ENCODE results near the gene FAM222A.

Gene FAM222A

GRCh38 chr12:109726511-109727038 is 12.9 kb downstream of the FAM222A start:
- Histone ChIP-seq H3K27me3 (ENCODE audit: insufficient read depth, poor library complexity, severe bottlenecking) (no peaks in the 10 kb centered on the region), H3K4me3 (replicated peaks; ENCODE audit: insufficient read depth, low read length) (no peak overlapping the region), H3K27ac (replicated peaks) (no peak overlapping the region)
- DNase-seq (ENCODE audit: low read depth in 1 of 2, low spot score in 1 of 2) = no peak
- TF ChIP-seq POLR2AphosphoS5 (IDR thresholded peaks at IDR 0.05; ENCODE audit: low read depth) (no peak), SPI1 (IDR thresholded peaks at IDR 0.05; ENCODE audit: borderline replicate concordance, low read depth) (no peak), REST (IDR thresholded peaks at IDR 0.05; ENCODE audit: insufficient replicate concordance, low read depth) (no peak), GABPA (IDR thresholded peaks at IDR 0.05; ENCODE audit: low read depth) (no peak)
- TF ChIP-seq, protein P1, sequence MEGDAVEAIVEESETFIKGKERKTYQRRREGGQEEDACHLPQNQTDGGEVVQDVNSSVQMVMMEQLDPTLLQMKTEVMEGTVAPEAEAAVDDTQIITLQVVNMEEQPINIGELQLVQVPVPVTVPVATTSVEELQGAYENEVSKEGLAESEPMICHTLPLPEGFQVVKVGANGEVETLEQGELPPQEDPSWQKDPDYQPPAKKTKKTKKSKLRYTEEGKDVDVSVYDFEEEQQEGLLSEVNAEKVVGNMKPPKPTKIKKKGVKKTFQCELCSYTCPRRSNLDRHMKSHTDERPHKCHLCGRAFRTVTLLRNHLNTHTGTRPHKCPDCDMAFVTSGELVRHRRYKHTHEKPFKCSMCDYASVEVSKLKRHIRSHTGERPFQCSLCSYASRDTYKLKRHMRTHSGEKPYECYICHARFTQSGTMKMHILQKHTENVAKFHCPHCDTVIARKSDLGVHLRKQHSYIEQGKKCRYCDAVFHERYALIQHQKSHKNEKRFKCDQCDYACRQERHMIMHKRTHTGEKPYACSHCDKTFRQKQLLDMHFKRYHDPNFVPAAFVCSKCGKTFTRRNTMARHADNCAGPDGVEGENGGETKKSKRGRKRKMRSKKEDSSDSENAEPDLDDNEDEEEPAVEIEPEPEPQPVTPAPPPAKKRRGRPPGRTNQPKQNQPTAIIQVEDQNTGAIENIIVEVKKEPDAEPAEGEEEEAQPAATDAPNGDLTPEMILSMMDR (IDR thresholded peaks at IDR 0.05; ENCODE audit: insufficient read depth, low read length) = no peak

DNA sequence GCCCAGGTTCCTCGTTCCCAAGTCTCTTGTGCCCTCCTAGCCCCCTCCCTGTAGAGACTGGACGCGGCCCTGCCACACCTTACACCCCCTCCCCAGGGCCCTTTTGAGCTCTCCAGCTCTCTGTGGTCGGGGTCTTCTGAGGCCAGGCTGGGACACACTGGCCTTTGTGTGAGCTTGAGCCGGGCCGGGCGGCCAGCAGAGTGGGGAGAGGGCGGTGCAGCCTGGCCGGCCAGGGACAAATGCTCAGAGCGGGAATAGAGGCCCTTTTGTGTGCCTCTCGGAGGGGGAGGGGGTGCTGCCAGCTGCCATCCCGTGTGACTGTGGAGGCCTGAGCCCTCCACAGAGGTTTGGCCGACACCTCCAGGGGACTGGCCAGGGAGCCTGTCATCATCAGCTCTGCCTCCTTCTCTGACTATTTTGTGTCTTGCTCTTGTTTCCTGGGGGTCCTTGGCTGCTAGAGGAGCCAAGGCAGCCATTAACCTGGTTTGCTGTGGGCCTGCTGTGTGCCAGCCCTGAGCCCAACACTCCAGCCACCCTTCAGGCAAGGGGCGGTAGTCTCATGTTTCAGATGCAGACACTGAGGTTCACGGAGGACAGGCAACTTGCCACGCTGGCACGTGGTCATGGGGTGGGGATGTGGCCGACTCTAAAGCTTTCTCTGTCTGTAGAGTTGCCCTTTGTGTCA is 13.6 kb downstream of the FAM222A start:
- Histone ChIP-seq H3K27me3 (ENCODE audit: insufficient read depth, poor library complexity, severe bottlenecking) (no peaks in the 10 kb centered on the region), H3K27ac (replicated peaks) (no peak overlapping the region), H3K4me3 (replicated peaks; ENCODE audit: insufficient read depth, low read length) (no peak overlapping the region)
- no peak for DNase-seq (ENCODE audit: low read depth in 1 of 2, low spot score in 1 of 2)
- no peak for TF ChIP-seq REST (IDR thresholded peaks at IDR 0.05; ENCODE audit: insufficient replicate concordance, low read depth)
- TF ChIP-seq GABPA (IDR thresholded peaks at IDR 0.05; ENCODE audit: low read depth) = no peak
- TF ChIP-seq SPI1 (IDR thresholded peaks at IDR 0.05; ENCODE audit: borderline replicate concordance, low read depth) = no peak
- no peak for TF ChIP-seq POLR2AphosphoS5 (IDR thresholded peaks at IDR 0.05; ENCODE audit: low read depth)
- TF ChIP-seq, protein P1 (IDR thresholded peaks at IDR 0.05; ENCODE audit: insufficient read depth, low read length) = no peak

DNA sequence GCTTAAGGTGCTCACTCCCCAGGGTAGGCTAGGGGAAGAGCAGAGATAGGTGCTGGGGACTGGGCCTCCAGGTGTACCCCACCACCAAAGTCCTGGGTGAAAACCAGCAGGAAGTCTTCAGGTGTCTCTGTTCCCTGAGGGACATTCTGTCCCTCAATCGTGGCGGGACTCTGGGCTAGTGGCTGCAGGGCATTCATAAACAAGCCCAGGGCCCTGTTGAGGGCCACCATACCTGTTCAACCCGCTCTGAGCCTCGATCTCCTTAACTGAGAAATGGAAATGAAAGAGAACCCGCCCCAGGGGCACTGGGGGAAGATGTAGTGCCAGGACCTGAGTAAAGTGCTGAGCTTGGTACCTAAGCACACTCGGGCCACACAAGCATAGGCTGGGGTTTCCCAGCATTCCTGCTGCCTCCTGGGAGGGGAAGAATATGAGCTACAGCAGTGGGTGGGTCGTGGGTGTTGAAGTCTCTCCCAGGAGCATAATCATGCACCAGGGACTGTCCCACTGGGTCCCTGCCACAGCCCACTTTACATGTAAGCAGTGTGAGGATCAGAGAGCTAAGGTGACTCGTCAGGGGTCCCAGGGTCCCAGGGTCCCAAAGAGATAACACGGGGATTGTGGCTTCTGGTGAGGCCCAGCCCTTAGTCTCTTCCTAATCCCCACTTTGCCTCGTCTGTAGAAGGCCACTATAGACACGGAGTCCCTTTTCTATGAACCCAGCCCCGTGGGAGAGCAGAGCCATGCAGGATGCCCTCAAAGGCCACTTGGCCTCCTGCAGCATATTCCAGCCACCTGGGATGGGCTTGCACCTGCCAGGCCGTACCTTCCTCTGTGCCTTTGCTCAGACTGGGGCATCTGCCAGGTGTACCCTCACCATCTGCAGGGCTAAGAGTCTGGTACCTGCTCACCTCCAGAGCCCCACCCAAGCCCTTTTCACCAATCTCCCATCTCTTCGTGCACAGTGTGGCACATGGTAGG is 14.4 kb downstream of the FAM222A start:
- DNase-seq (ENCODE audit: low read depth in 1 of 2, low spot score in 1 of 2) = no peak
- H3K27me3 ChIP-seq (ENCODE audit: insufficient read depth, poor library complexity, severe bottlenecking) = no peaks in the 10 kb centered on the region
- no peak overlapping the region for H3K4me3 ChIP-seq (replicated peaks; ENCODE audit: insufficient read depth, low read length)
- H3K27ac ChIP-seq (replicated peaks) = no peak overlapping the region
- no peak for TF ChIP-seq GABPA (IDR thresholded peaks at IDR 0.05; ENCODE audit: low read depth)
- TF ChIP-seq REST (IDR thresholded peaks at IDR 0.05; ENCODE audit: insufficient replicate concordance, low read depth) = no peak
- no peak for TF ChIP-seq POLR2AphosphoS5 (IDR thresholded peaks at IDR 0.05; ENCODE audit: low read depth)
